ENCODE results near the gene TOR2A.

The TOR2A gene

GRCh38 chr9:127742435-127743088, 7.5 kb upstream of the TOR2A start:
- no peak for FAIRE-seq

DNA sequence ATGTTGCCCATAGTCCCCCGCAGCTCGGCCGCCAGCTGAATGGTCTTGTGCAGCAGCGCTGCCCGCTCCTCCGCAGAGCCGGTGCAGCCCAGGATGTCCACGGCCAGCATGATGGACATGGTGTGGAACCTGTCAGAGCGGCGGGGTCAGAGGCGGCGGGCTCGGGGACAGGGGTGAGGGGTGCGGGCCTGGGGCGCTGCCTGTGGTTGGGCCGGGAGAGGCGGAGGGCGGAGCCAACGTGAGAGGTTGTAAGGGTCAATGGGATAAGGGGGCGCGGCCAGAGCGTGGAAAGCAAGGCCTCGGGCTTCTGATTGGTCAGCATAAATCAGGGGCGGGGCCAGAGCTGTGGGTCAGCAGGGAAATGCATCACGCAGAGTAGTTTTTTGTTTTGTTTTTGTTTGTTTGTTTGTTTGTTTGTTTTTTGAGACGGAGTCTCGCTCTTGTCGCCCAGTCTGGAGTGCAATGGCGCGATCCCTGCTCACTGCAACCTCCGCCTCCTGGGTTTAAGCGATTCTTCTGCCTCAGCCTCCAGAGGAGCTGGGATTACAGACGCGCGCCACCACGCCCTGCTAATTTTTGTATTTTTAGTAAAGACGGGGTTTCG, 6.8 kb upstream of the TOR2A start:
- FAIRE-seq: no peak

GRCh38 chr9:127739614-127740330, 4.7 kb upstream of the TOR2A start:
- no peak for FAIRE-seq

- FAIRE-seq: no peak
Measured at GRCh38 chr9:127738666-127739065, 3.6 kb upstream of the TOR2A start.

- FAIRE-seq: no peak
Measured at GRCh38 chr9:127735530-127736185, 564 bp upstream of the TOR2A start.

- no peak for FAIRE-seq
Measured at GRCh38 chr9:127734247-127734746, 797 bp downstream of the TOR2A start.

GRCh38 chr9:127733614-127734013, 1.5 kb downstream of the TOR2A start:
- FAIRE-seq: no peak

DNA sequence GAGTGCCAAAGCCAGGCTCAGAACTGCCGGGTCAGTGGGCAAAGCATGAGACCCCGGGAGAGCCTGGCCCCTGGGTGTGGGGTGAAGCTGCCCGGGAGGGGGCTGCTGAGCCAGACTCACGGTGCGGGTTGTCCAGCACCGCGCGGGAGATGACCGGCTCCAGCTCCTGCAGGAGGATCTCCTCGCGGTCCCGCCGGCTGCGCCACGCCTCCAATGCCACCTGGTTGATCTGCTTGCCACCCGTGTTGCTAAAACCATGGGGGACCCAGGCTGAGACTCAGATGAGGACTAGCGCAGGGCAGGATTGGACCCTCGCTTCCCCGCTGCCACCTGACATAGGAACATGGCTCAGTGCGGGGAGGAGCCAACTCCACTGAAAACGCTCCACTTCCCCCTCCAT, 2.6 kb downstream of the TOR2A start:
- no peak for FAIRE-seq

DNA sequence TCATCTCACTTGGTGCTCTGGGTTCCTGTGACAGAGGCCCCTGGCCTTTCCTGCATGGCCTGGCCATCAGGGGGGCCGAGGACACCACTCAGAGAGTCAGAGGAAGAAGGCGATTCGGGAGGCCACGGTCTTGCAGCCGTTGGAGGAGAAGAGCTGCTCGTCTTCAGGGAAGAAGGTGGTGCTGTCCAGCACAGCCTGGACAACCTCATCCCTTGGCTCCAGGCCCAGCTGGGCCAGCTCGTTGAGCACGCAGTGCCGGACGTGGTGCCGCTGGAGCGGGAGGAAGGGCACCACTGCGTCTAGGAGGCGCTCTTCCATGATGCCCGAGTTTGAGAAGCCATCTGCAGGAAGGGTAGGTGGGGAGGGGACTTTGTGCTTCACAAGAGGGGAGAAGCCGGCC, 3.2 kb downstream of the TOR2A start:
- no peak for FAIRE-seq

GRCh38 chr9:127730799-127731410, 4.2 kb downstream of the TOR2A start:
- FAIRE-seq: no peak

DNA sequence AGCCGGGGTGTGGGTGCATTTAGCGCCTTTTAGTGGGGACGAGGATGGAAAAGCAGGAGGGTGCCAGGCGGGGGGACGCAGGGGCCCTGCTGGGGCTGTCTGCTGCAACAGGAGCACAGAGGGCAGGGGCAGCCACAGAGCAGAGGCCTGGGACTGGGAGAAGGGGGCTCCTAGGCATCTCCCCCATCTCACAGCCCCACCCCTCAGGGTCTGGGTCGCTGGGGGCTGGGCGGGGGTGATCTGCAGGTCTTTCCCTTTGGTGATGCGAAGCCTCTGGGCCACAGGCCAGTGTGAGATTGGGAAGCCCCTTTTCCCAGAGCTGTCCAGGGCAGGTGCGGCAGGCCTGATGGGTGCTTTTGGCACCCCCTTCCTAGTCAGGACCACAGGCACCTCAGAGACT, 4.8 kb downstream of the TOR2A start:
- FAIRE-seq: no peak

DNA sequence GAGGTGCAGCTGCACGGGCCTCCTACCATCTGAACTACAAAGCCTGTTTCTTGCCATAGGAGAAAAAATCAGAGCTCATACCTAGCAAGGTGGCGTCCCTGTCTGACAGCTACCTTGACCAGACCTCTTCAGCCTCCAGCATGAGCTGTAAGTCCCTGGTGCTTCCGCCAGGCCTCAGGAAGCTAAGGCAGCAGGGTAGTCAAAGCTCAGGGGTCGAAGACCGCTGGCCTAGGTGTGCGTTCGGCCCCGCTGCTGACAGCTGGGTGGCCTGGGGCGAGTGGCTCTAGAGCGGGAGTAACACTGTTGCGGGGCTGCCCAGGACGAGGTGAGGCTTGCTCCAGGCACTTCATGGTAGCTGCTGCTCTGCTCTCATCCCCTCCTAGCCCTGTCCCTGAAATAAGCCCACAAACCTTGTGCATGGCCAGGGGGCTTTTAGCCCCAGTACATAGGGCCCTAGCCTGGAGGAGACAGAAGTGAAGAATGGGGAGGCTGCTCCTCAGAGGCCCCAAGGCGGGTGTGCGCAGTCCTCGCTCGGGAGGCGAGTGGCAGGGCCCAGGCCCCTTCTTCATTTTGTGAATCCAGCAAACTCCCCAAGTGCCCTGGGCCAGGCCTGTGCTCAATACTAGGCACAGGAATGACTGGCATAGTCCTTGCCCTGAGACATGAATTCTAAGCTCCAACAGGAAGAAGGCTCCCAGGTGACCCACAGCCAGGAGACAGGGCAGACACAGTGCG, 5.4 kb downstream of the TOR2A start:
- no peak for FAIRE-seq

DNA sequence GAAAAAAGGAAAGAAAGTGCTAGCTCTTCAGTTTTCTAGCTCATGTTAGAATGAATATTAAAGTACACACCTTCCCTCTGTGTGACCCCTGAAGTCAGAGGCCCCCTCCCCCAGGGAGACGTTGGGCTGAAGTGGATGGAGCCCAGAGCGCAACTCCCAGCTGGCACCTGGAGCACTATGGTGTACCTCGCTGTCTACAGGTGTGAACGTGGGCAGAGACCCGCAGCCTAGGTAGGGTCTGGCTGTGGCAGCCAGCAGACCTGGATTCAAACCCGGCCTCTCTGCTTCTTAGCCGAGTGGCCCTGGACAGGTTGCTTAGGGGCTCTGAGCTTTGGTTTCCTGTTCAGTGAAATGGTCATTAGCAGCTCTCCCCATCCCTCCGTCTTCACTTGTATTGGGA, 6.3 kb downstream of the TOR2A start:
- no peak for FAIRE-seq

- no peak for FAIRE-seq
Measured at GRCh38 chr9:127726871-127727270, 8.2 kb downstream of the TOR2A start.

DNA sequence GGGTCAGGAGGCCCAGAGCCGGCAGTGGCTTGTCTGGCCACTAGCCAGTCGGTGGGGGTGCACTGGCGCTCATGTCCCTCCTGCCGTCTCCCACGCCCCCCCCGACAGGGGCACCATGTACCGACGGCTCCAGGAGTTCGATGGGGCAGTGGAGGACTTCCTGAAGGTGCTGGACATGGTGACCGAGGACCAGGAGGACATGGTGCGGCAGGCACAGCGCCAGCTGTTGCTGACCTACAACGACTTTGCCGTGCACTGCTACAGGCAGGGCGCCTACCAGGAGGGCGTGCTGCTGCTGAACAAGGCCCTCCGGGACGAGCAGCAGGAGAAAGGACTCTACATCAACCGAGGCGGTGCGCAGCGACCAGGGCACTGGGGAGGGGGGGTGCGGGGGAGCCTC, 11.1 kb downstream of the TOR2A start:
- no peak for FAIRE-seq

- no peak for FAIRE-seq
Measured at GRCh38 chr9:127723444-127723843, 11.7 kb downstream of the TOR2A start.

DNA sequence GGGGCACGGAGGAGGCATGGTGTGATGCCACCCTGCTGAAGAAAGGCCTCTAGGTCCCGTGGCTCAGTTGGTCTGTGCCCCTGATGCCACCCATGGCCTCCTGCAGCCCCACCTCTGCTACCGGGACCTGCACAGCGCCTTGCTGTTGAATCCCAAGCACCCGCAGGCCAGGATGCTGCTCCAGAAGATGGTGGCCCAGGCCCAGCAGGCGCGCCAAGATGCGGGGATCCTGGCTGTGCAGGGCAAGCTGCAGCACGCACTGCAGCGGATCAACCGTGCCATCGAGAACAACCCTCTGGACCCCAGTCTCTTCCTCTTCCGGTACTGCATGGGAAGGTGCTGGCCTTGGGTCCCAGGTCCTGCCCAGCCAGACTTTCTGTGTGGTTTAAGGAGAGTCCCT, 12.1 kb downstream of the TOR2A start:
- FAIRE-seq: no peak

- no peak for FAIRE-seq
Measured at GRCh38 chr9:127722055-127722745, 12.9 kb downstream of the TOR2A start.

GRCh38 chr9:127721391-127721821, 13.7 kb downstream of the TOR2A start:
- FAIRE-seq: no peak

GRCh38 chr9:127720865-127721227, 14.2 kb downstream of the TOR2A start:
- FAIRE-seq: no peak

GRCh38 chr9:127720031-127720864, 14.8 kb downstream of the TOR2A start:
- FAIRE-seq: no peak
